ENCODE measurements around the gene CFAP210.

- TF ChIP-seq CTCF (IDR thresholded peaks at IDR 0.05) (no peak), POLR2A (IDR thresholded peaks at IDR 0.05) (no peak)
Measured at GRCh38 chr2:169641464-169641863, 52.7 kb downstream of the CFAP210 start.
